ENCODE data around the gene PXK. TPM values are rescaled to one million over a fixed set of nuclear protein-coding genes. Genes with fewer than 3 reads are reported as not detected.

The PXK gene
- total RNA-seq, 2 experiments from 2014 or later: 40.9 to 45.4 TPM

GRCh38 chr3:58387650-58388546, 55.2 kb downstream of the PXK start:
- POLR2A ChIA-PET: no interaction called here
- Mint-ChIP-seq H3K27me3 (no peaks in the 10 kb centered on the region), H3K27ac (no peak overlapping the region), H3K4me3 (no peak overlapping the region), H3K36me3 (peaks cover 16% of the 10 kb centered on the region), H3K9me3 (no peaks in the 10 kb centered on the region), H3K4me1 (ENCODE audit: low read depth) (peaks cover 7% of the 10 kb centered on the region)
- no peak for DNase-seq
- CTCF ChIA-PET: interaction anchor here (1.2 kb wide), 1 partner anchor 54 kb away, joined by 3 read pairs; no protein-coding TSS in a partner anchor
- intact Hi-C loops (cut with micrococcal nuclease): no loop called here

GRCh38 chr3:58388550-58389091, 55.9 kb downstream of the PXK start:
- H3K27me3 Mint-ChIP-seq: no peaks in the 10 kb centered on the region
- intact Hi-C loops (cut with micrococcal nuclease): no loop called here
- H3K9me3 Mint-ChIP-seq: no peaks in the 10 kb centered on the region
- CTCF ChIA-PET: interaction anchor here (1.2 kb wide), 1 partner anchor 55 kb away, joined by 3 read pairs; no protein-coding TSS in a partner anchor
- H3K36me3 Mint-ChIP-seq: peaks cover 13% of the 10 kb centered on the region
- DNase-seq: no peak
- POLR2A ChIA-PET: no interaction called here
- peaks cover 7% of the 10 kb centered on the region for H3K4me1 Mint-ChIP-seq (ENCODE audit: low read depth)
- H3K4me3 Mint-ChIP-seq: no peak overlapping the region
- H3K27ac Mint-ChIP-seq: no peak overlapping the region

- CTCF ChIA-PET: interaction anchor here (1.2 to 1.7 kb wide), 3 partner anchors 83 to 223 kb away, joined by 3 read pairs; partner anchors contain the start of genes HTD2 and RPP14
- no peaks in the 10 kb centered on the region for H3K9me3 Mint-ChIP-seq
- intact Hi-C loops (cut with micrococcal nuclease): no loop called here
- POLR2A ChIA-PET: no interaction called here
- H3K4me3 Mint-ChIP-seq: no peak overlapping the region
- no peak for DNase-seq
- H3K4me1 Mint-ChIP-seq (ENCODE audit: low read depth): peaks cover 7% of the 10 kb centered on the region
- H3K27ac Mint-ChIP-seq: no peak overlapping the region
- H3K36me3 Mint-ChIP-seq: peaks cover 21% of the 10 kb centered on the region
- no peaks in the 10 kb centered on the region for H3K27me3 Mint-ChIP-seq
These were observed 58.6 kb downstream of the PXK start for GRCh38 chr3:58391156-58391865.

GRCh38 chr3:58392181-58392580, 59.5 kb downstream of the PXK start:
- Mint-ChIP-seq H3K4me1 (ENCODE audit: low read depth) (peaks cover 5% of the 10 kb centered on the region), H3K36me3 (peaks cover 22% of the 10 kb centered on the region)
- POLR2A ChIA-PET: no interaction called here

GRCh38 chr3:58394339-58394738, 61.6 kb downstream of the PXK start:
- Mint-ChIP-seq H3K27ac (no peak overlapping the region), H3K4me3 (no peak overlapping the region)
- POLR2A ChIA-PET: no interaction called here

More at GRCh38 chr3:58392181-58392580, 59.5 kb downstream of the PXK start:
- Mint-ChIP-seq H3K27ac (no peak overlapping the region), H3K9me3 (no peaks in the 10 kb centered on the region), H3K4me3 (no peak overlapping the region), H3K27me3 (no peaks in the 10 kb centered on the region)
- intact Hi-C loops (cut with micrococcal nuclease): no loop called here
- CTCF ChIA-PET: interaction anchor here (1.0 to 1.7 kb wide), 4 partner anchors 23 to 224 kb away, joined by 3 read pairs; partner anchors contain the start of genes HTD2 and RPP14
- DNase-seq: no peak

GRCh38 chr3:58398669-58399333, 66.1 kb downstream of the PXK start:
- ChIA-PET POLR2A (no interaction called here), CTCF (interaction anchor here (1.1 kb wide), 1 partner anchor 65 kb away, joined by 4 read pairs; no protein-coding TSS in a partner anchor)
- H3K4me3 Mint-ChIP-seq: no peak overlapping the region
- H3K9me3 Mint-ChIP-seq: no peaks in the 10 kb centered on the region
- no peaks in the 10 kb centered on the region for H3K4me1 Mint-ChIP-seq (ENCODE audit: low read depth)
- peaks cover 26% of the 10 kb centered on the region for H3K36me3 Mint-ChIP-seq
- intact Hi-C loops (cut with micrococcal nuclease): no loop called here
- no peak overlapping the region for H3K27ac Mint-ChIP-seq
- no peaks in the 10 kb centered on the region for H3K27me3 Mint-ChIP-seq
- DNase-seq: no peak

More at GRCh38 chr3:58394339-58394738, 61.6 kb downstream of the PXK start:
- Mint-ChIP-seq H3K9me3 (no peaks in the 10 kb centered on the region), H3K27me3 (no peaks in the 10 kb centered on the region), H3K36me3 (peaks cover 34% of the 10 kb centered on the region), H3K4me1 (ENCODE audit: low read depth) (no peaks in the 10 kb centered on the region)
- CTCF ChIA-PET: interaction anchor here (1.8 kb wide), 1 partner anchor 21 kb away, joined by 6 read pairs; no protein-coding TSS in a partner anchor
- intact Hi-C loops (cut with micrococcal nuclease): no loop called here
- DNase-seq: no peak

GRCh38 chr3:58403513-58404109, 70.9 kb downstream of the PXK start:
- Mint-ChIP-seq H3K4me3 (no peak overlapping the region), H3K27ac (no peak overlapping the region), H3K27me3 (no peaks in the 10 kb centered on the region), H3K4me1 (ENCODE audit: low read depth) (no peaks in the 10 kb centered on the region), H3K9me3 (no peaks in the 10 kb centered on the region), H3K36me3 (peaks cover 13% of the 10 kb centered on the region)
- CTCF ChIA-PET: interaction anchor here (0.7 kb wide), 1 partner anchor 98 kb away, joined by 3 read pairs; no protein-coding TSS in a partner anchor
- intact Hi-C loops (cut with micrococcal nuclease): no loop called here
- no peak for DNase-seq
- POLR2A ChIA-PET: no interaction called here

GRCh38 chr3:58404396-58404795, 71.7 kb downstream of the PXK start:
- CTCF ChIA-PET: interaction anchor here (0.7 to 1.8 kb wide), 2 partner anchors 11 to 99 kb away, joined by 3 to 6 read pairs; no protein-coding TSS in a partner anchor

GRCh38 chr3:58408906-58409305, 76.2 kb downstream of the PXK start:
- Mint-ChIP-seq H3K4me3 (no peak overlapping the region), H3K4me1 (ENCODE audit: low read depth) (no peaks in the 10 kb centered on the region), H3K36me3 (peaks cover 26% of the 10 kb centered on the region), H3K27me3 (no peaks in the 10 kb centered on the region), H3K9me3 (no peaks in the 10 kb centered on the region), H3K27ac (no peak overlapping the region)
- intact Hi-C loops (cut with micrococcal nuclease): no loop called here
- ChIA-PET POLR2A (no interaction called here), CTCF (interaction anchor here (1.0 kb wide), 1 partner anchor 76 kb away, joined by 3 read pairs; no protein-coding TSS in a partner anchor)
- DNase-seq: no peak

More at GRCh38 chr3:58404396-58404795, 71.7 kb downstream of the PXK start:
- POLR2A ChIA-PET: no interaction called here
- no peaks in the 10 kb centered on the region for H3K27me3 Mint-ChIP-seq
- H3K27ac Mint-ChIP-seq: no peak overlapping the region
- intact Hi-C loops (cut with micrococcal nuclease): no loop called here
- no peak for DNase-seq
- peaks cover 13% of the 10 kb centered on the region for H3K36me3 Mint-ChIP-seq
- no peaks in the 10 kb centered on the region for H3K4me1 Mint-ChIP-seq (ENCODE audit: low read depth)
- H3K4me3 Mint-ChIP-seq: no peak overlapping the region
- no peaks in the 10 kb centered on the region for H3K9me3 Mint-ChIP-seq

- Mint-ChIP-seq H3K4me1 (ENCODE audit: low read depth) (peaks cover 3% of the 10 kb centered on the region), H3K36me3 (peaks cover 26% of the 10 kb centered on the region), H3K9me3 (no peaks in the 10 kb centered on the region), H3K27me3 (no peaks in the 10 kb centered on the region), H3K27ac (no peak overlapping the region), H3K4me3 (no peak overlapping the region)
- DNase-seq: no peak
- POLR2A ChIA-PET: no interaction called here
- CTCF ChIA-PET: interaction anchor here (0.8 to 1.0 kb wide), 3 partner anchors 29 to 222 kb away, joined by 3 to 4 read pairs (median 3); no protein-coding TSS in a partner anchor
- intact Hi-C loops (cut with micrococcal nuclease): loop anchor here (10.0 kb wide), 1 partner anchor 225 kb away; no protein-coding TSS in a partner anchor
These were observed 77.0 kb downstream of the PXK start for GRCh38 chr3:58409663-58410062.

GRCh38 chr3:58411036-58411435, 78.3 kb downstream of the PXK start:
- peaks cover 26% of the 10 kb centered on the region for H3K36me3 Mint-ChIP-seq
- peaks cover 3% of the 10 kb centered on the region for H3K4me1 Mint-ChIP-seq (ENCODE audit: low read depth)
- no peaks in the 10 kb centered on the region for H3K27me3 Mint-ChIP-seq
- DNase-seq: no peak
- CTCF ChIA-PET: interaction anchor here (3.1 to 4.2 kb wide), 2 partner anchors 90 to 104 kb away, joined by 11 to 21 read pairs; partner anchors contain the start of genes HTD2 and RPP14
- no peaks in the 10 kb centered on the region for H3K9me3 Mint-ChIP-seq
- POLR2A ChIA-PET: no interaction called here
- intact Hi-C loops (cut with micrococcal nuclease): loop anchor here (10.0 kb wide), 1 partner anchor 226 kb away; no protein-coding TSS in a partner anchor
- H3K27ac Mint-ChIP-seq: no peak overlapping the region
- no peak overlapping the region for H3K4me3 Mint-ChIP-seq
